H9 (cell line): ENCODE data around the gene FAM174C. TPM values are rescaled to one million over a fixed set of nuclear protein-coding genes. Genes with fewer than 3 reads are reported as not detected.

Experiments
- DNase-seq: peaks from one replicate; pipeline ENCODE4 v3.0.0-alpha.2; 2017
- H2AFZ ChIP-seq: one replicate; pipeline ENCODE4 v1.6.1; 2013; ENCODE audit warnings: mild to moderate bottlenecking, low read length, control low read depth, moderate library complexity
- H2AK5ac ChIP-seq: 2 replicates; pipeline ENCODE4 v1.6.1; 2013; ENCODE audit warnings: low read length, control low read depth, mixed read lengths; ENCODE audit not compliant: insufficient read length
- H2BK120ac ChIP-seq: one replicate; pipeline ENCODE4 v1.6.1; 2013; ENCODE audit warnings: low read depth, mild to moderate bottlenecking, low read length, control low read depth, inconsistent platforms; ENCODE audit not compliant: poor library complexity, severe bottlenecking
- H2BK12ac ChIP-seq: 2 replicates; pipeline ENCODE4 v1.6.1; 2013; ENCODE audit warnings: low read length, control low read depth, mixed read lengths, low read depth; ENCODE audit not compliant: insufficient read length
- H2BK15ac ChIP-seq: 2 replicates; pipeline ENCODE4 v1.6.1; 2013; ENCODE audit warnings: low read depth, low read length, control low read depth
- H2BK20ac ChIP-seq: one replicate; pipeline ENCODE4 v1.6.1; 2013; ENCODE audit warnings: low read depth, mild to moderate bottlenecking, low read length, control low read depth, inconsistent platforms; ENCODE audit not compliant: poor library complexity, severe bottlenecking
- H2BK5ac ChIP-seq: 2 replicates; pipeline ENCODE4 v1.6.1; 2013; ENCODE audit warnings: low read length, control low read depth, mixed read lengths; ENCODE audit not compliant: insufficient read length
- H3K14ac ChIP-seq: 2 replicates; pipeline ENCODE4 v1.6.1; 2013; ENCODE audit warnings: low read length, control low read depth; ENCODE audit not compliant: insufficient read depth
- H3K18ac ChIP-seq: 2 replicates; pipeline ENCODE4 v1.6.1; 2013; ENCODE audit warnings: low read depth, mild to moderate bottlenecking, mixed read lengths, low read length, control low read depth; ENCODE audit not compliant: insufficient read length
- H3K23ac ChIP-seq: 2 replicates; pipeline ENCODE4 v1.6.1; 2013; ENCODE audit warnings: low read length, control low read depth, mixed read lengths, low read depth; ENCODE audit not compliant: insufficient read length
- H3K23me2 ChIP-seq: 2 replicates; pipeline ENCODE4 v1.6.1; 2013; ENCODE audit warnings: low read depth, mild to moderate bottlenecking, mixed read lengths, low read length, control low read depth; ENCODE audit not compliant: insufficient read length, poor library complexity, severe bottlenecking
- H3K27ac ChIP-seq: 2 replicates; pipeline ENCODE4 v1.5.1; 2013; ENCODE audit warnings: low read length, control low read depth, mixed read lengths, low read depth; ENCODE audit not compliant: insufficient read length
- H3K27me3 ChIP-seq: 2 replicates; pipeline ENCODE4 v1.6.1; 2013; ENCODE audit warnings: low read length, control low read depth, inconsistent platforms; ENCODE audit not compliant: insufficient read depth
- H3K4ac ChIP-seq: 2 replicates; pipeline ENCODE4 v1.6.1; 2013; ENCODE audit warnings: low read depth, mild to moderate bottlenecking, control low read depth, inconsistent platforms, low read length, moderate library complexity
- H3K4me1 ChIP-seq: 2 replicates; pipeline ENCODE4 v1.6.1; 2013; ENCODE audit warnings: low read length, control low read depth, inconsistent platforms; ENCODE audit not compliant: insufficient read depth
- H3K4me2 ChIP-seq: 2 replicates; pipeline ENCODE4 v1.6.1; 2013; ENCODE audit warnings: low read length, control low read depth, mixed read lengths; ENCODE audit not compliant: insufficient read length, insufficient read depth
- H3K56ac ChIP-seq: 2 replicates; pipeline ENCODE4 v1.6.1; 2013; ENCODE audit warnings: low read depth, mild to moderate bottlenecking, mixed read lengths, low read length, control low read depth; ENCODE audit not compliant: insufficient read length
- H3K79me1 ChIP-seq: 2 replicates; pipeline ENCODE4 v1.6.1; 2013; ENCODE audit warnings: low read depth, mild to moderate bottlenecking, moderate library complexity, low read length, control low read depth, inconsistent platforms; ENCODE audit not compliant: insufficient read depth, poor library complexity, severe bottlenecking
- H3K79me2 ChIP-seq: 2 replicates; pipeline ENCODE4 v1.6.1; 2013; ENCODE audit warnings: low read length, control low read depth, inconsistent platforms; ENCODE audit not compliant: insufficient read depth
- H3K9ac ChIP-seq: 2 replicates; pipeline ENCODE4 v1.6.1; 2013; ENCODE audit warnings: low read length, control low read depth, mixed read lengths; ENCODE audit not compliant: insufficient read length; ENCODE audit errors: extremely low read depth
- H3K9me3 ChIP-seq: one replicate; pipeline ENCODE4 v1.6.1; 2013; ENCODE audit warnings: low read depth, low read length, inconsistent platforms; ENCODE audit not compliant: control insufficient read depth
- H3T11ph ChIP-seq: one replicate; pipeline ENCODE4 v1.6.1; 2013; ENCODE audit warnings: mild to moderate bottlenecking, low read length, control low read depth, inconsistent platforms
- H4K20me1 ChIP-seq: one replicate; pipeline ENCODE4 v1.6.1; 2013; ENCODE audit not compliant: control insufficient read depth, insufficient read length, insufficient read depth
- H4K5ac ChIP-seq: 2 replicates; pipeline ENCODE4 v1.6.1; 2013; ENCODE audit warnings: low read depth, mild to moderate bottlenecking, mixed read lengths, low read length, control low read depth; ENCODE audit not compliant: insufficient read length
- H4K8ac ChIP-seq: replicated peaks from 2 replicates; pipeline ENCODE4 v1.6.1; 2013; ENCODE audit warnings: low read length, control low read depth, mixed read lengths, low read depth; ENCODE audit not compliant: insufficient read length
- H4K91ac ChIP-seq: 2 replicates; pipeline ENCODE4 v1.6.1; 2013; ENCODE audit warnings: low read depth, mild to moderate bottlenecking, moderate library complexity, mixed read lengths, low read length, control low read depth; ENCODE audit not compliant: insufficient read length
- H3K27ac Mint-ChIP-seq, 3 experiments: 2 replicates in 2 of 3; 3 replicates in 1 of 3; pipeline ENCODE4 v1.8.0; 2020 to 2021; ENCODE audit warnings: mixed read lengths in 3 of 3, mild to moderate bottlenecking in 1 of 3, moderate library complexity in 1 of 3
- H3K27me3 Mint-ChIP-seq: 2 replicates; pipeline ENCODE4 v1.8.0; 2021; ENCODE audit warnings: low read depth, mild to moderate bottlenecking, moderate library complexity, mixed read lengths
- H3K36me3 Mint-ChIP-seq, 3 experiments: 2 replicates in 2 of 3; 3 replicates in 1 of 3; pipeline ENCODE4 v1.8.0; 2020 to 2021; ENCODE audit warnings: low read depth in 3 of 3, mixed read lengths in 3 of 3; ENCODE audit not compliant: insufficient read depth in 1 of 3
- H3K4me1 Mint-ChIP-seq, 2 experiments: 2 replicates each; pipeline ENCODE4 v1.8.0; 2020; ENCODE audit warnings: mixed read lengths in 2 of 2
- H3K4me3 Mint-ChIP-seq, 2 experiments: 2 replicates in 1 of 2; 3 replicates in 1 of 2; pipeline ENCODE4 v1.8.0; 2020 to 2021; ENCODE audit warnings: mild to moderate bottlenecking in 2 of 2, mixed read lengths in 2 of 2, moderate library complexity in 1 of 2
- H3K9me3 Mint-ChIP-seq, 2 experiments: 2 replicates in 1 of 2; 3 replicates in 1 of 2; pipeline ENCODE4 v1.8.0; 2020; ENCODE audit warnings: mild to moderate bottlenecking in 2 of 2, mixed read lengths in 2 of 2, moderate library complexity in 1 of 2
- WGBS: extraction: QIAGEN DNeasy Blood & Tissue Kit; methylation state at CpG from one replicate; pipeline ENCODE4 v1.1.7; 2013; ENCODE audit warnings: missing lambda C conversion rate, low lambda C conversion rate, mixed read lengths; ENCODE audit not compliant: insufficient read length; ENCODE audit errors: extremely low coverage; 5-methylcytosine and 5-hydroxymethylcytosine counted together
- total RNA-seq: library from RNA; stranded (reverse); gene quantifications from 2 replicates; pipeline ENCODE4 v1.2.1, GENCODE V29; 2021
- TF ChIP-seq, protein P1 (sequence below): fragments of 200-600 bp; sonication (generic); conservative IDR thresholded peaks from 3 replicates; pipeline ENCODE4 v1.8.0; 2021; ENCODE audit warnings: antibody characterized with exemption, mild to moderate bottlenecking

FAM174C gene
- total RNA-seq, 1 experiment from 2014 or later, result 63.0 TPM

DNA sequence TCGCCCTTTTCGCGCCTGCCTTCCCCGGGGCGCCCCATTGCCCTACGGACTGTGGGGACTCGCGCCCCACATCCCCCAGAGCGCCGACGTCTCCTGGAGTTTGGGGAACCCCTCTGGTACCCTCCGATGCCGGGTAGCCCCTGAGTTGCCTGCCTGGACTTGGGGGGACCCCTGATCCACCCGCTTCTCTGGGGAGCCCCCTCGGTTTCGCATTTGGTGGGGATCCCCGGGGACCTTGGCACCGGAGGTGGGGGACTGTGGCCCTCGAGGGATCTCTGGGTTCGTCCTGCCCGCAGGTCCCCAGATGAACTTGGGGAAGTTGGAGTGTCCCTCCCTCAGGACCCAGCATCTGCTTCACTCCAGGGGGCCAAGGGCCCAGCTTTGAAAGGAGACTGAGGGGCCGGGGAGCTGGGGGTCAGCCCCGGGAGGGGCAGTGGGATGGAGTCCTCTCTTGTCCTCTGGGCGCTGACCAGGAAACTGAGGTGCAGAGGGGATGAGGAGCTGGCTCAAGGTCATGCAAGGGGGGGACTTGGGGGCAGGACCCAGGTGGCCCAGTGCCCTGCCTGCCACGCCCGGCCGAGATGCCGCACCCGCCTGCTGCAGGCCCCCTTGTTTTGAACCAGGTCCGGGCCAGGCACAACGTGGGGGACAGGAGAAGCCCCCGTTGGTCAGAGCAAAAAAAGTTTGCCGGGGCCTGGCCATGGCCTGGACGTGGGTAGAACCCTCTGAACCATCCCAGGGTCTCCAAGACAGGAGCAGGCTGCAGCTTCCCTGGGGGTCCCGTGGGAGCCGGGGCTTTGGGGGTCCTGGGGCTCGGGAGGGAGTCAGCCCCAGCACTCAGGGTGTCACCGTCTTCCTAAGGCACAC, 11.4 kb downstream of the FAM174C start:
- H4K5ac ChIP-seq, result no peak overlapping the region
- DNase-seq, result no peak
- H3K23me2 ChIP-seq, result peaks cover 4% of the 10 kb centered on the region
- Mint-ChIP-seq H3K27ac (no peak overlapping the region), H3K4me1 (peaks cover 7 to 20% of the 10 kb centered on the region in 2 experiments), H3K27me3 (peaks cover 15% of the 10 kb centered on the region), H3K36me3 (no peaks in the 10 kb centered on the region), H3K9me3 (no peaks in the 10 kb centered on the region), H3K4me3 (peak overlapping the region; percentile 71 to 84)
- no peak overlapping the region for H2BK120ac ChIP-seq
- H3K56ac ChIP-seq, result no peak overlapping the region
- H3K27me3 ChIP-seq, result no peaks in the 10 kb centered on the region
- no peak overlapping the region for H2BK5ac ChIP-seq
- H2BK15ac ChIP-seq, result no peak overlapping the region
- H2BK12ac ChIP-seq, result no peak overlapping the region
- H4K20me1 ChIP-seq, result no peaks in the 10 kb centered on the region
- no peak overlapping the region for H3K9ac ChIP-seq
- WGBS, result no CpG with 5 or more reads among the region's 38 CpGs
- no peak overlapping the region for H3K27ac ChIP-seq
- H3K4me1 ChIP-seq, result no peaks in the 10 kb centered on the region
- no peak overlapping the region for H3K4ac ChIP-seq
- H3K18ac ChIP-seq, result no peak overlapping the region
- H2AK5ac ChIP-seq, result no peak overlapping the region
- H3K79me1 ChIP-seq, result no peaks in the 10 kb centered on the region
- H3K14ac ChIP-seq, result no peak overlapping the region
- H3K79me2 ChIP-seq, result peaks cover 2% of the 10 kb centered on the region; the same call in 1 of the 2 replicates
- H3K23ac ChIP-seq, result no peak overlapping the region
- H3T11ph ChIP-seq, result no peak overlapping the region
- H4K91ac ChIP-seq, result no peak overlapping the region
- H4K8ac ChIP-seq, result no peak overlapping the region
- no peak overlapping the region for H2BK20ac ChIP-seq
- H3K4me2 ChIP-seq, result no peak overlapping the region
- H2AFZ ChIP-seq, result no peak overlapping the region
- TF ChIP-seq, protein P1, sequence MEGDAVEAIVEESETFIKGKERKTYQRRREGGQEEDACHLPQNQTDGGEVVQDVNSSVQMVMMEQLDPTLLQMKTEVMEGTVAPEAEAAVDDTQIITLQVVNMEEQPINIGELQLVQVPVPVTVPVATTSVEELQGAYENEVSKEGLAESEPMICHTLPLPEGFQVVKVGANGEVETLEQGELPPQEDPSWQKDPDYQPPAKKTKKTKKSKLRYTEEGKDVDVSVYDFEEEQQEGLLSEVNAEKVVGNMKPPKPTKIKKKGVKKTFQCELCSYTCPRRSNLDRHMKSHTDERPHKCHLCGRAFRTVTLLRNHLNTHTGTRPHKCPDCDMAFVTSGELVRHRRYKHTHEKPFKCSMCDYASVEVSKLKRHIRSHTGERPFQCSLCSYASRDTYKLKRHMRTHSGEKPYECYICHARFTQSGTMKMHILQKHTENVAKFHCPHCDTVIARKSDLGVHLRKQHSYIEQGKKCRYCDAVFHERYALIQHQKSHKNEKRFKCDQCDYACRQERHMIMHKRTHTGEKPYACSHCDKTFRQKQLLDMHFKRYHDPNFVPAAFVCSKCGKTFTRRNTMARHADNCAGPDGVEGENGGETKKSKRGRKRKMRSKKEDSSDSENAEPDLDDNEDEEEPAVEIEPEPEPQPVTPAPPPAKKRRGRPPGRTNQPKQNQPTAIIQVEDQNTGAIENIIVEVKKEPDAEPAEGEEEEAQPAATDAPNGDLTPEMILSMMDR, result no peak
- no peaks in the 10 kb centered on the region for H3K9me3 ChIP-seq
